AG09319 (cell line): ENCODE results near the gene PGLYRP3.

Experiments used
- DNase-seq: peaks from one replicate; pipeline ENCODE4 v3.0.0-alpha.2; 2010; ENCODE audit warnings: low read depth; ENCODE audit errors: extremely low read depth
- CTCF ChIP-seq: IDR thresholded peaks from 2 replicates; pipeline ENCODE4 v1.5.1; 2011; ENCODE audit warnings: low read depth, mild to moderate bottlenecking, inconsistent platforms, low read length, moderate library complexity

Gene PGLYRP3

GRCh38 chr1:153341431-153341934, 28.7 kb upstream of the PGLYRP3 start:
- no peak for DNase-seq
- no peak for TF ChIP-seq CTCF

GRCh38 chr1:153340356-153340755, 27.6 kb upstream of the PGLYRP3 start:
- DNase-seq: no peak
- no peak for TF ChIP-seq CTCF

- no peak for TF ChIP-seq CTCF
These were observed 27.1 kb upstream of the PGLYRP3 start for GRCh38 chr1:153339802-153340201.

GRCh38 chr1:153337980-153338853, 25.5 kb upstream of the PGLYRP3 start:
- no peak for DNase-seq
- no peak for TF ChIP-seq CTCF

More at GRCh38 chr1:153339802-153340201, 27.1 kb upstream of the PGLYRP3 start:
- no peak for DNase-seq

GRCh38 chr1:153336650-153337049, 23.9 kb upstream of the PGLYRP3 start:
- no peak for TF ChIP-seq CTCF
- DNase-seq: no peak

GRCh38 chr1:153333902-153334301, 21.1 kb upstream of the PGLYRP3 start:
- no peak for TF ChIP-seq CTCF
- no peak for DNase-seq

GRCh38 chr1:153324912-153325311, 12.2 kb upstream of the PGLYRP3 start:
- DNase-seq: no peak
- TF ChIP-seq CTCF: no peak
